ENCODE measurements around the gene CTNND2.

DNA sequence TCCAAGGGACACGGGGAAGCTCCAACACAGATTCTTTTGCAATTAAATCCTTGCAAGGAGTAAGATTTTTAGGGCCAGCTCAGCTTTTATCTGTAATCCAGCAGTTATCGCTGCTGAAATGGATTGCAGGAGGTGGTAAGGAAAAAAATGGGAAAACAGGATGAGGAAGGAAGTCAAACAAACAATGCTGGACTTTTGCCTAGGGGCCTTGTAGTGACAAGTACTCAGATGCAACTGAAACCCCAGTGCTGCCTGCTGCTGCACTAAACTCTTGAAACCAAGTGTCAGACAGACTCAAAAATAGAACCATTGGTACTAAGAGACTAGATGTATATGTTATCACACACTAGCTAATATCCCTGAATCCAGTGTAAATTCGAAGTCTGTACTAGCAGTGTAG is 309.2 kb downstream of the CTNND2 start:
- TF ChIP-seq, protein P1, sequence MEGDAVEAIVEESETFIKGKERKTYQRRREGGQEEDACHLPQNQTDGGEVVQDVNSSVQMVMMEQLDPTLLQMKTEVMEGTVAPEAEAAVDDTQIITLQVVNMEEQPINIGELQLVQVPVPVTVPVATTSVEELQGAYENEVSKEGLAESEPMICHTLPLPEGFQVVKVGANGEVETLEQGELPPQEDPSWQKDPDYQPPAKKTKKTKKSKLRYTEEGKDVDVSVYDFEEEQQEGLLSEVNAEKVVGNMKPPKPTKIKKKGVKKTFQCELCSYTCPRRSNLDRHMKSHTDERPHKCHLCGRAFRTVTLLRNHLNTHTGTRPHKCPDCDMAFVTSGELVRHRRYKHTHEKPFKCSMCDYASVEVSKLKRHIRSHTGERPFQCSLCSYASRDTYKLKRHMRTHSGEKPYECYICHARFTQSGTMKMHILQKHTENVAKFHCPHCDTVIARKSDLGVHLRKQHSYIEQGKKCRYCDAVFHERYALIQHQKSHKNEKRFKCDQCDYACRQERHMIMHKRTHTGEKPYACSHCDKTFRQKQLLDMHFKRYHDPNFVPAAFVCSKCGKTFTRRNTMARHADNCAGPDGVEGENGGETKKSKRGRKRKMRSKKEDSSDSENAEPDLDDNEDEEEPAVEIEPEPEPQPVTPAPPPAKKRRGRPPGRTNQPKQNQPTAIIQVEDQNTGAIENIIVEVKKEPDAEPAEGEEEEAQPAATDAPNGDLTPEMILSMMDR (IDR thresholded peaks at IDR 0.05): no peak
- TF ChIP-seq EZH2 (IDR thresholded peaks at IDR 0.05): no peak
